GM18517 (cell line): Measurements from ENCODE around the gene MAB21L4.

ENCODE experiments used
- ATAC-seq: cut with Tn5 transposase; IDR thresholded peaks from one replicate; pipeline ENCODE4 v1.9.1; 2021; ENCODE audit warnings: mild to moderate bottlenecking, moderate library complexity; ENCODE audit not compliant: unreplicated experiment

MAB21L4 gene

DNA sequence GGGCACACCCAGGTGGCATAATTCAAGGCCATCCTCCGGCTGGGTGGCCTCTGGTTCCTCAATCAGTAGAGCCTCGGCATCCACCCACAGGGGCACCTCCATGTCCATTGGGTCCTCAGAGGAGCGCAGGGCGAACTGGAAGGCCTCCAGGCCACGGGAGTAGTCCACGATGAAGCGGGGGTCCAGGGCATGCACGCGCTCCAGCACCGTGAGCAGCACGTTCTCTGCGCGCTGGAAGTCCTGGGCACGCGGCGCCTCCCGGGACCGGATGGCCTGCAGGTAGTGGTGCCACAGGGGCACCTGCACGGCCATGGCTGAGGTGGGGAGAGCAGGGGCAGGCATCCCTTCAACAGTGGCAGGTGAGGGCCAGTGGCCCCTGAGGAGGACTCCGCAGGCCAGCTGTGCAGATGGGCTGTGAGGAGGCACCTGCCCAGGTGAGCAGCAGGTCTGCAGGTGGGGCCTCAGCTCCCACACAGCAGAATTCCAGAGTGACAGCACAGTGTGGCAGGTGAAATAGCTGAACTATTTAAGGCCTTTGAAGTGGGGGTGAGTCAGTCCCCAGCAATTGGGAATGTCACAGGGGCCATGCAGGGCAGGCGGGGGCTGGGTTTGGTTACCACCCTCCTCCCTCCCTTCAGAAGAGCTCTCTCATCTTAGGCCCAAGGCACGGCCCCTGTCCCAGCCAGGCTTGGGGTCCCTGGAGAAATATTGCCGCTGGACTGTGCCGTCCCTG lies at the start of gene MAB21L4:
Gene MAB21L4 (minus strand): TSS at position 501 of the 733 bp plus-strand sequence. CDS start 159 bp downstream, at position 342.
- no peak for ATAC-seq

DNA sequence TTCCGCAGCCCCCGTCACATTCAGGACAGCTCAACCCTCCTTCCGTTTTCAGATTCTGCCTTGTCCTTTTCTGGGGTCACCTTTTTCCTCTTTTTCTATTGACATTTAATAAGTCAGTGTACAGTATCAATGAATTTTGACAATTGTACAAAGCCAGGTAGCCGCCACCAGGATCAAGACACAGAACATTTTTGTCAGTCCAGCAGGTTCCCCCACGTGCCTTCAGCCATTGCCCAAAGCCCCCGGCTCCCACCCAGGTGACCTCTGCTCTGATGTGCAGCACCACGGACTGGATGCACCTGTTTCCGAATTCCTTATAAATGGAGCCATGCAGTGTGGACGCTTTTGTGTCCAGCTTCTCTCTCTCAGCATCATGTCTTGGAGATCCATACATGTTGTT lies 40.1 kb upstream of the MAB21L4 start:
- no peak for ATAC-seq

DNA sequence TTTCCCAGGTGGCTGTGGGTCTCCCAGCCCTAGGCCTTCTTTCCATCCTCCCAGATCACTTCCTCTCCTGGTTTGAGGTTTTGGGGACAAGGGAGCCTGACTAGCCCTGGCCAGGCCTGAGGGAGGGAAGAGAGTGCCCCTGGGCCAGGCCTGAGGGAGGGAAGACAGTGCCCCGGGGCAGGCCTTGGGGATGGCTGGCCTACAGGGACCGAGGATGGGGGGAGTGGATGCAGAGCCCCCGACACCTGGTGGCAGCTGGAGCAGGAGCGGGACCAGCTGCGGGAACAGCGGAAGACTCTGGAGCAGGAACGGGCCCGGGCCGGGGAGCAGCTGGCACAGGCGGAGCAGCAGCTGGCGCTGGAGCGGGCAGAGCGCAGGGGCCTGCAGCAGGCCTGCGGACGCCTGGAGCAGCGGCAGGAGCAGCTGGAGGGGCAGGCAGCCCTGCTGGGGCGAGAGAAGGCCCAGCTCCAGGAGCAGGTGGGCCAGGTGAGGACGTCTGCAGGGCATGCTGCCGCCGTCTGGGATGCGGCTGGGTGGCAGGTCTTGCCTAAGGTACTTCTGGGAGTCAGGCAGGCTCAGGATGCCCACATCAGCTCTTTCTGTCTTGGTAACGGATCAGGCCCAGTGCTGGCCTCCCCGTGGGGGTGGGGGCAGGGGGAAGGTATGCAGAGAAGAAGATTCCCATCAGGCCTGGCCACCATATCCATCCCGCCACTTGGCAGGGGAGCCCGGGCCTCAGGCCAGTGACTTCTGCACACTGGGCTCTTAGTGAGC lies 39.3 kb upstream of the MAB21L4 start:
- ATAC-seq = no peak

DNA sequence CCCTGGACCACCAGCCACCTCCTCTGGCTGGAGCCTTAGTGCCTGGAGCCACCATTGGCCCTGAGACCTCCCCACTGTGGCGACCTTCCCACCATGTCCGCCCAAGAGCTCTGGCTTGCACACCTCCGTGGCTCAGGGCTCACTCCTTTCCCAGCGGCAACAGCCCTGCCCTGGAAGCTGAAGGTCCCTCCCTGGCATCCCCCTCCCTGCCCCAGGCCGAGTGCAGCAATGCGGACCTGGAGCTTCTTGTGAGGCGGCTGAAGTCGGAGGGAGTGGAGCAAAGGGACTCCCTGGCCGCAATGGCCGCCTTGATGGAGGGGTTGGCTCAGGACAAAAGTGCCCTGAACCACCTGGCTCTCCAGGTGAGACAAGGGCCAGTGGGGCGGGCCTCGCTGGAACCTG lies 38.7 kb upstream of the MAB21L4 start:
- ATAC-seq = no peak

DNA sequence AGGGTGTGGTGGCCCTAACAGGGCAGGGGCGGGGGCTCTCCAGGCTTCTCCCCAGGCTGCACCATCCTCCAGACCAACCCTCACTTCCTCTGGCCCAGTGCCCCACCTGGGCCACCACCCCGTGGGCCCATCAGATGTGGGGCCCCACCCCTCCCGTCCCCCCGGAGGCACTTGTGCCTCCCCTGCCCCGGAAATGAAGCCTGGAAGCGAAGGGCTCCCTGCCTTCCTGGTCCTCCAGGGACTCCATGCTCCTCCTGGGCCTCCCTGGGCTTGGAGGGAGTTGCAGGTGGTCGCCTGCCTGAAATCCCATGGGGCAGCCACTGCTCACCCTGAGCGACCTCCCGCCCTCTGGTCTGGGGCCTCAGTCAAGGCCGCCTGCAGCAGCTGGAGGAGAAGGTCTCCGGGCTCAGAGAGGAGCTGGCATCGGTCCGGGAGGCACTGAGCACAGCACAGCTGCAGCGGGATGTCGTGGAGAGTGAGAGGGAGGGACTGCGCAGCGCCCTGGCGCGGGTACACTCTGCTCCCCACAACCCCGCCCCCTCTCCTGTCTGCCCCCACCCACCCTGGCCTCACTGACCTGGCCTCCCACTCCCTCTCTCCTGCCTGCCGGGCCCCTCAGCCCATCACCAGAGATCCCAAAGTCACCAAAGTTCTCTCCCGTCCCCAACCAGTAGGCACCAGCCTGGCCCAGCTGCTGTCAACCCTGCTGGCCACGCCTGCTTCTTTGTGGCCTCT lies 38.2 kb upstream of the MAB21L4 start:
- ATAC-seq = no peak

DNA sequence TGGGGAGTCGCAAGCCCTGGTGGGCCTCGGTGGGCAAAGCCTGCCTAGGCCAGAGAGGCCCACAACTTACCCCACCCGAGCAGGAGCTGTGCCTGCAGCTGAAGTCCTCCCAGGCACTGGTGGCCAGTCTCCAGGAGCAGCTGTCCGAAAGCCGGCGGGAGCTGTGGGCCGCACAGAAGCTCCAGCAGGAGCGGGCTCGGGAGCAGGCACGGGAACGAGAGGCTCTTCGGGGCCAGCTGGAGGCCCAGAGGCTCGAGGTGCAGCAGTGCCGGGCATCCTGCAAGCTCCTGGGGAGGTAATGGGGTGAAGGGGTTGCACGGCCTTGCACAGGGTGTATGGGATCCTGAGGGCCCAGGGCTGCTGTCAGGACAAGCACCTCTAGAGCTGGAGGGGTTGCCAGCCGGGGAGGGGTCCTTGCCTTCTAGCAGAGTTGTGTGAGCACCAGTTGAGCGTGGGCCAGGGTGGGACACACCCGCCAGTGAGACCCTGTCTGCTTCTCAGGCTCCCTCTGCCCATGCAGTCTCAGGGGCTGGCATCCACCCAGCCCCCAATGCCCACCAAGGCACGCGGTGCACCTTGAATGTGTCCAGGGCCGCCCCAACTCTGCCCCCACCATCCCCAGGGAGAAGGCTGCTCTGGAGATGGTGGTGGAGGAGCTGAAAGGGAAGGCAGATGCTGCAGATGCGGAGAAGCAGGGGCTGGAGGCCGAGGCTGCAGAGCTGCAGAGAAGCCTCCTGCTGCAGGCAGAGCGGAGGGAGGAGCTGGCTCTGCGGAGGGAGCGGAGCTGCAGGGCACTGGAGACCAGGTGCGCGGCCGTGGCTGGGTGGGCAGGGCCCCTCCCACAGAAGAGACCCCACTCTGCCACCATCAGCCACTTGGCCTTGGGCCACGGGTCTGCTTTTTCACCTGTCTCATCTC lies 37.4 kb upstream of the MAB21L4 start:
- ATAC-seq = no peak

DNA sequence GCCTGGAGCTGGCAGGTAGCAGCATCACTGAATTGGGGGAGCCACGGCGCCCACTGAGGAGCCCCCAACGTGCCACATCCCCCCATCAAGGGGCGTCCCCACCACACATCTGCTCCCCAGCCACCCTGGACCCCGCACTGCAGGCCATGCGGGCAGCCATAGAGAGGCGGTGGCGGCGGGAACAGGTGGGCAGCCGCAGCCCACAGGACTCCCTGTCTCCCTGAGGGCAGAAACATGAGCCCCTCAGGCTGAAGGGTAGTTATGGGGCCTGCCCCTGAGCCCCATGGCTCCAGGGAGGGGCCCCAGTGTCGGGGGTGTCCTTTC lies 36.7 kb upstream of the MAB21L4 start:
- no peak for ATAC-seq

DNA sequence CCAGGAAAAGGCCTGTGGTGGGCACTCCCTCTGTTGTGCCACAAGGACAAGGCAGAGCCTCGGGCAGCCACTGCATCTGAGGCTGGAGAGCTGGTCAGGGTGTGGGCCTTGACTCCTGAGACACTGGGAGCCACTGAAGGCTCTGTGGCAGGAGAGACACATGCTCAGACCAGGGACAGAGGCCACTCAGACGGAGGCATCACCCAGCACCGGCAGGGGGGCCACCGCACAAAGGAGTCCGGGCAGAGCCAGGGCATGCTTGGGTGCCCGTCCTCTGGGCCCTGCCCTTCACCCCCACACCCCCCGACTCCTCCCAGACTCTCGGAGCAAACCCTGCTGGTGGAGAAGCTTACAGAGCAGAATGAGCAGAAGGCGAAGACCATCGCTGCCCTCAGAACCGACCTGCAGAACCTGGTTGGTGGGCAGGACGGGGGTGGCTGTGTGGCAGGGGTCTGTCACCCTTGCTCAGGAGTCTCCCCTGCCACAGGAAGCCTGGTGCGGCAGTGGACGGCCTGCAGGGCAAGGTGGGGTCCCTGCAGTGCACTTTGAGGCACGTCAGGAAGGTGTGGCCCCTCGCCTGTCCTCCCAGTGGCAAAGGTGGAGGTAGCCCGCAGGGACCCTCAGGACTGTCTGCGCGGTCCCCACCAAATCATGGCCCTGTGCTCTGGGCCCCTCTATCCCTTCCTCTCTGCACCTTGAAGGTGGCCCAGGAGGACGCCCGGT lies 36.2 kb upstream of the MAB21L4 start:
- ATAC-seq = no peak

DNA sequence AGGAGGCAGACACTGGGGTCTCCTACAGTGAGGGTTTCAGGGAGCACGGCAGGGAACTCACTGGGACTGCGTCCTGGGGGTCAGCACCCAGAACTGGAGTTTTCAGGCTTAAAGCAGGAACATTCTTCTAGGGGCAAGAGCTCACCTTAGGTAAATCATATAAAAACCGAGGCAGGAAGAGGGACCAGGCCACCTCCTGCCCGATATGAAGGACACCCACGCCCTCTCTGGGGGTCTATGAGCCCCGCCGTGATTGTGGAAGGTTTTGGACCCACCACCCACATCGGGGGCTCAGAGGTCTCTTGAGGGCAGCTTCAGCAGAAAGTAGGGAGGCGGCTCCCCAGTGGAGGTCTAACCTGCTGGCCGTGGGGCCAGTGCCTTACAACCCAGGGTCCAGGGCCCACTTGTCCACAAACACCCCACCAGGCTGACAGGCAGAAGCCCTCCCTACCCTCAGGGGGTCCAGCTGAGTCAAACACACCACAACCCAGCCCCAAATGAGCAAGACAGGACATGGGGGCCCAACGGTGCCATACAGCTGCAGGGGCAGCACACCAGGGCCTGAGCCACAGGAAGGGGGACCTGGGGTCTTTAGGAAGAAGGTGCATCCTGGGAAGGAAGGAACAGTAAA lies 35.5 kb upstream of the MAB21L4 start:
- ATAC-seq = no peak

DNA sequence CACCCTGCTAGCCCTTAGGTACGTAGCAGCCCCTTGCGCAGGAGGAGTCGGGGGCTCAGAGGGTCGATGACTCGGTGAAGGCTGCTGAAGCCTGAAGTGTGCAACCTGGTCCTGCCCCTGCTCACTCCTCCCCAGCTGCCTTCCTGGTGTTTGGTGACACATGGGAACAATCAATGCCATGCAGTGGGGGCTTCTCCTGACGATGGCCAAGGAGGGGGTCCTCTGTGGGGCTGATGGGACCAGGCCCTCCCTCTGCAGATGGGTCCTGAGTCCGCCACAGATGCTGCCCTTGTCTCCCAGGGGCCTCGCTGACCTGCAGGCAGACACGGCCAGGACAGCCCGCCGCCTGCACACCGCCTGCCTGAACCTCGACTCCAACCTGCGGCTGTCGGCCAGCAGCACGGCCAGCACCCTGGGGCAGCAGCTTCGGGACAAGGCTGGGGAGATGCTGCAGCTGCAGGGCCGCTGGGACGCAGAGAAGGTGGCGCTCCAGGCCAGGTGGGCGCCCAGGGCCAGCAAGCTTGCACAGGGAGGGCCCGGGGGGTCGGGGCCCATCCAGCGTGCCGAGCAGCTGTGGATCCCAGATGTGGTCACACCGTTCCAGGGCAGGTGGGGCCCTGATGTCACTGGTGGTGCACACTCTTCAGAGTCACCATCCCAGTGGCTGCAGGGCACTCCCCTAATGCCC lies 34.8 kb upstream of the MAB21L4 start:
- no peak for ATAC-seq

DNA sequence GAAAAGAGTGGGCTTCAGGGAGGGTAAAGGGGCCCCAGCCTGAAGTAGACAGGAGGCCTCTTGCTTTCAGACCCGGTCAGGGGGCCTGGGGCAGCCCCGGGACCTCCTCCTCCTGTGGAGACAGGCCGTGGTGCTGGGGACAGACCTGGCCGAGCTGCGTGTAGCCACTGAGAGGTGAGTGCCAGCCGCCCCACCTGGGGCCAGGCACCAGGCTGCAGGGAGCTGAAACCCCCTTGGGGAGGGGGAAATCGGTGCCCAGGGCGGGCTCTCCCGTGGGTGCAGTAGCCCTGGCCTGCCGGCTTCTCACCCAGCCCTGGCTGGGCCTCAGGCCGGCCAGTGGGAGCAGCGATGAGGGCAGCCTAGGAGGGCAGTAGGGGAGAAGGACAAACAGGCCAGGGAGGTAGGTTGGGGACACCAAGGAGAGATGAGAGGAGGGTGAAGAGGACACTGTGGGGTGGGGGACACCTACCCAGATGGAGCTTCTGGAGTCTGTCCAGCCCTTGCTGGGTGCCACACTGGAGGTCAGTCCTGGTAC lies 34.2 kb upstream of the MAB21L4 start:
- no peak for ATAC-seq

DNA sequence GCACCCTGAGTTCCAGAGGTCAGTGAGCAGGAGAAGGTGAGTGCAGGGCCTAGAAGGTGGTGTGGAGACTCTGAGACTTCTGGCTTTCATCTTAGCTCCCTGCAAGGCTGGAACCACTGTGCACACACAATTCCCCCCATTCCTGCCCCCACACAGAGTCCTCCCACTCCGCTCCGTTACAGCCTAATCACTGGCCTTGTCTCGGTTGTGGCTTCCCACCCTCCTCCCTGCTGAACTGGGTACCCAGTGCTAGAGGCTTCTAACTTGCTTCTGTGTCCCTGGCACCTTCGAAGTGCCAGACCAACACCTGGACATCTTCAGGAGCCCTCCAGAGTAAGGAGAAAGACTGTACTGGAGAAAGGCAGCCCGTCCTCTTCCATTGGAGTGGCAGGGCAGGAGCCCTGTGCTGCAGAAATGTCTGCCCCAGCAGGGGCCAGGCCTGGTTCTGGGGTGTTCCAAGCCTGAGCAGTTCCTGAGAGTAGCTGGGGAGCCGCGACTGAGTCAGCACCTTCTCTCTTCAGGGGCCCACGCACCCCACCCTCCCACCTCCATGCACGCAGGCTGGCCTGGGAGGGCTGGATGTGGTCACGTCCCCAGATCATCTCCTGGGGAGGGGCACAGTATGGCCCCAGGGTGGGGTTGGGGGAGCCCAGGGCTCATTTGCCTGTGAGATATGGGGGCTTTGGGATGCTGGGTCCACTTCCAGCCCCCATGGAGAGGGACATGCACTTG lies 33.6 kb upstream of the MAB21L4 start:
- ATAC-seq = no peak

DNA sequence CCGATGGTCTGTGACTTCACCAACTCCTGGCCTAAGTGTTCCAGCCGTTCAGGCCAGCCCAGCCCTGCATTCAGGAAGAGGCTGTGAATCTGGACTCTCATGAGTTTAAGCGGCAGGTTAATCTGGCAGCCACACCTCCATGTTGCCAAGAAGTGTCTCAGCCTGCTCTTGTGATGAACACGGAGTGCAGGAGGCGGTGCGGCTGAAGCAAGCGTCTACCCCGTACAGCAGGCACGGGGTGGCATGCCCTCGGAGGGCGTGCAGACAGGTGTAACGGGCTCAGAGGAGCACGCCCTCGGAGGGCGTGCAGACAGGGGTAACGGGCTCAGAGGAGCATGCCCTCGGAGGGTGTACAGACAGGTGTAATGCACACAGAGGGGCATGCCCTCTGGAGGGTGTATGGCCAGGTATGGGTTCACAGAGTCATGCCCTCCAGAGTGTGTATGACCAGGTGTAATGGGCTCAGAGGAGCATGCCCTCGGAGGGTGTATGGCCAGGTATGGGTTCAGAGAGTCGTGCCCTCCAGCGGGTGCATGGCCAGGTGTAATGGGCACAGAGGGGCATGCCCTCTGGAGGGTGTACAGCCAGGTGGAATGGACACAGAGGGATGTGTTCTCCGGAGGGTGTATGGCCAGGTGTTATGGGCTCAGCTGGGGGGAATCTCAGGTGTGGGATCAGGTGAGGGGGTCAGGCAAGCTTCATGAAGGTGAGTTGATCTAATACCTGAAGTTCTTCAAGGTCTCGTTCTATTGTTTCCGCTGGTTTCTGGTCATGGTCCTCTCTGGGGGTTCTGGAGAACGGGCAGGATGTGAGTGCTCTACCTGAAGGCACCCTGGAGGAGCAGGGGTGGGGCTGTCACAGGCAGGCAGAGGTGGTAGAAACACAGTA lies 32.8 kb upstream of the MAB21L4 start:
- ATAC-seq = no peak

DNA sequence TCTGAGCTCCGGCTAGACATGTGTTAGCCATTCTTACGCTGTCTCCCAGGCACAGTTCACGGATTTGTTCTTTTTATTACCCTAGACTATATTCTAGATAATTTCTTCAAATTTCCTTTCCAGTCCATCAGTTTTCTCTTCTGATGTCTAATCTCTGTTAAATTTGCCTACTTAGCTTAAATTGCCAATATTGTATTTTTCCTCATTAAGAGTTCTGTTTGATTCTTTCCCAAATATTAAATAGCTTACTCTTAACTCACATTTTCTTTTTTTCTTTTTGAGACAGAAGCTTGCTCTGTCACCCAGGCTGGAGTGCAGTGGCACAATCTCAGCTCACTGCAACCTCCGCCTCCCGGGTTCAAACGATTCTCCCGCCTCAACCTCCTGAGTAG lies 31.4 kb upstream of the MAB21L4 start:
- no peak for ATAC-seq

DNA sequence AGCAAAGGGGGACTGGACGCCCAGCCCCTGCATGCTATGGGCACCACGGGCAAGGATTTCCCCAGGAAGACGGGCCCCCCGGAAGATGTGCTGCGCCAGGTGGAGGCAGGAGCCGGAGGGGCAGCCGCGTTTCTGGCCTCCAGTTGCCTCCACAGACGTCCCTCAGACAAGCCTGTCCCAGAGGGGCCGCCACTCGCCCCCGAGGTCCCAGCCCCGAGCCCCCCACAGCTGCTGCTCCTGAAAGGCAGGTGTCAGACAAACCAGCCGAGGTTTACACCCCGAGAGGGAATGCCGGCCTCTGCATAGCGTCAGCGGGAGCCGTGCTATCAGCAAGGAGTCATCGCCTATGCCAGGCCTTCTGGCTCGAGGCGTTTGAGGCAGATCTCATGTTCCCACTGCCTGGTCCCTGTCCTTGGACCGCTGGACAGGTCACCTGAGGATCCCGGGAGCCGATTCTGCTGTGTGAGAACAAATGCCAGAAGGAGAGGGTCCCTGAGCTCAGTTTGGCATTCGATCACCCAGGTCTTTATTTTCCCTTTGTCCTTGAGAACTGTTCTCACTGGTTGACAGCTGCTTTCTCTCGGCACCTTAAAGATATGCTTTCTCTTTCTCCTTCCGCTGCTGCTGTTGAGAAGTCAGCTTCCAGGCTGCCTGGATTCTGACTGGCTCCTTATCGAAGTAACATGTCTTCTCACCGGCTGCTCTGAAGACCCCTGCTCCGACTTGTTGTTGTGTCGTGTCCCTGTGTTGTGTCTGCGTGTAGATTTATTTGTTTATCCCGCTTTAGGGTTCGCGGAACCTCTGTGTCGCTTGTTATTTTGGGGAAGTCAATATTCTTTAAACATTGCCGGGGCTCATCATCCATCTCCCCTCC lies 30.8 kb upstream of the MAB21L4 start:
- ATAC-seq = no peak
